ENCODE results near the gene SLC38A1. TPM values are rescaled to one million over a fixed set of nuclear protein-coding genes. Genes with fewer than 3 reads are reported as not detected.

Gene SLC38A1
- total RNA-seq, 2 donors from 2014 or later = 117 to 118 TPM

GRCh38 chr12:46282829-46283228 lies 14.0 kb upstream of the SLC38A1 start:
- Histone ChIP-seq H3K4me3 (no peak overlapping the region), H3K36me3 (no peaks in the 10 kb centered on the region), H3K9me3 (no peaks in the 10 kb centered on the region), H3K27me3 (no peaks in the 10 kb centered on the region), H3K9ac (ENCODE audit: low read depth in 2 of 2, low read length in 2 of 2) (no peak overlapping the region), H3K27ac (no peak overlapping the region), H3K4me1 (no peaks in the 10 kb centered on the region)
- no peak for TF ChIP-seq CTCF (IDR thresholded peaks at IDR 0.05)
- intact Hi-C loops (cut with DNase I) = no loop called here
- no peak for DNase-seq

- DNase-seq = no peak
- H3K4me3 ChIP-seq = no peak overlapping the region
- no peak overlapping the region for H3K9ac ChIP-seq (ENCODE audit: low read depth in 2 of 2, low read length in 2 of 2)
- H3K36me3 ChIP-seq = no peaks in the 10 kb centered on the region
- H3K9me3 ChIP-seq = no peaks in the 10 kb centered on the region
- TF ChIP-seq CTCF (IDR thresholded peaks at IDR 0.05) = no peak
- H3K27me3 ChIP-seq = no peaks in the 10 kb centered on the region
- H3K27ac ChIP-seq = no peak overlapping the region
- no peaks in the 10 kb centered on the region for H3K4me1 ChIP-seq
- intact Hi-C loops (cut with DNase I) = no loop called here
Observed at GRCh38 chr12:46276756-46277155, 7.9 kb upstream of the SLC38A1 start.

DNA sequence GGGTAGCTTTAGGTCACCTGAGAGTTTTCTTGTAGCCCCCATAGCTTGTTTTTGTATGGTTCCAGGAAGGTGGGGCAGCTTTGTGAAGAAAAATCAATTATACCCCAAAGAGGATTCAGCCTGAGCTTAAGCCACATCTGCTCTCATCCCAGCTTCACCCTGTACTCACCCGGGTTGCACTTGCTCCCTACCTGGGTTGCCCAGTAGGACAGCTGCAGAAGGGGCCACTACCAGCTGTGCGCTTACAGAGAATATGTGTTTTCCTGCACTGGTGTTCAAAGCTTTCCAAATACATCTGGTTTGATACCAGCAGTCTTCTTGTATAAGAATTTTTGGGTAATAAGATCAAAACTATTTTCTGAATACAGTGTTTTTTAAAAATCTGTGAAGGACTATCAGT lies 3.0 kb upstream of the SLC38A1 start:
- no peak for TF ChIP-seq CTCF (IDR thresholded peaks at IDR 0.05)
- Histone ChIP-seq H3K4me1 (no peaks in the 10 kb centered on the region), H3K9me3 (no peaks in the 10 kb centered on the region), H3K27me3 (no peaks in the 10 kb centered on the region), H3K27ac (no peak overlapping the region), H3K36me3 (no peaks in the 10 kb centered on the region), H3K4me3 (no peak overlapping the region), H3K9ac (ENCODE audit: low read depth in 2 of 2, low read length in 2 of 2) (no peak overlapping the region)
- intact Hi-C loops (cut with DNase I) = no loop called here
- DNase-seq = no peak

GRCh38 chr12:46269429-46270241 lies 792 bp upstream of the SLC38A1 start:
- Histone ChIP-seq H3K9me3 (no peaks in the 10 kb centered on the region), H3K27ac (peak overlapping the region; percentile 86), H3K36me3 (no peaks in the 10 kb centered on the region), H3K4me3 (peak overlapping the region; percentile 64), H3K4me1 (no peaks in the 10 kb centered on the region), H3K9ac (ENCODE audit: low read depth in 2 of 2, low read length in 2 of 2) (peak overlapping the region; percentile 91 to 93), H3K27me3 (no peaks in the 10 kb centered on the region)
- DNase-seq = peak; percentile 62
- intact Hi-C loops (cut with DNase I) = loop anchor here (10.0 kb wide), 1 partner anchor 115 kb away; no protein-coding TSS in a partner anchor
- TF ChIP-seq CTCF (IDR thresholded peaks at IDR 0.05) = no peak

- H3K9me3 ChIP-seq = no peaks in the 10 kb centered on the region
- H3K36me3 ChIP-seq = no peaks in the 10 kb centered on the region
- H3K9ac ChIP-seq (ENCODE audit: low read depth in 2 of 2, low read length in 2 of 2) = peak overlapping the region; percentile 91 to 93
- DNase-seq = peak; percentile 38
- H3K4me1 ChIP-seq = no peaks in the 10 kb centered on the region
- intact Hi-C loops (cut with DNase I) = loop anchor here (10.0 kb wide), 1 partner anchor 113 kb away; no protein-coding TSS in a partner anchor
- H3K27me3 ChIP-seq = no peaks in the 10 kb centered on the region
- H3K27ac ChIP-seq = peak overlapping the region; percentile 86
- peak overlapping the region; percentile 64 for H3K4me3 ChIP-seq
- no peak for TF ChIP-seq CTCF (IDR thresholded peaks at IDR 0.05)
Observed at GRCh38 chr12:46267825-46268582, 839 bp downstream of the SLC38A1 start.

All from colonic mucosa (tissue), 4 donors.